DMS114 treated with DMSO at 0.1 percent for 48 hours (cell line): ENCODE measurements around the gene PRKAG3.
"Not testable (repeated sequence)": the region's sequence is repeated elsewhere in the genome, so short reads cannot be mapped to it uniquely, and the experiment has no call there.

Source experiments
- DNase-seq: peaks from one replicate; lab custom pipeline; 2025; ENCODE audit not compliant: unreplicated experiment; lab: John Stamatoyannopoulos, UW

Gene PRKAG3

DNA sequence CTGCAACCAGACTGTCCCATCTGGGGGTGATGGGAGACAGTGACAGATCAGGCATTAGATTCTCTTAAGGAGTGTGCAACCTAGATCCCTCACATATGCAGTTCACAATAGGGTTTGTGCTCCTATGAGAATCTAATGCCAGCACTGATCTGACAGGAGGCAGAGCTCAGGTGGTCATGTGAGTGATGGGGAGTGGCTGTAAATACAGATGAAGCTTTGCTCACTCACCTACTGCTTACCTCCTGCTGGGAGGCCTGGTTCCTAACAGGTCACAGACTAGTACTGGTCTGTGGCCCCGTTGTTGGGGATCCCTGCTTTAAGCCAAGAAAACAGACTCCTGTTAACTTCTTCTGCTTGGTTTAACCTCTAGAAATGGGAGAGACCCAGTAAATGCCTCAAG, 46.5 kb downstream of the PRKAG3 start:
- DNase-seq = no peak

DNA sequence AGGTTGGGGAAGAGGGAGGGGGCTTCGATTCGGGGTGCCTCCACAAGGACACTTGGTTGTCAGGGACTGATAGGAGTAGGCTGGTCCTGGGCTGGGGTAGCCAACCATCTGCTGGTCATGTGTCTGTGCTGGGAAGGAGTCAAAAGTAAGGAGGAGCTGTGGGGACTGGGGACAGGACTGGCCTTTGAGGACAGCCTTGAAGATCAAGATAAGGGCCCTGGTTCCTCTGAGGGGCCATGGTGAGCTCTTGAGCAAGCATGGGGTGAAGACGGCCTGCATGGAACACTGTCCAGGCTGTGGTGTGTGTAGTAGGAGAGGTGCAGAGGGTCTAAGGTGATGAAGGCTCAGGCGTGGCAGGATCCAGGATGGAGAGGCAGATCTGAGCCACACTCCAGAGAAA, 47.9 kb downstream of the PRKAG3 start:
- DNase-seq = no peak

DNA sequence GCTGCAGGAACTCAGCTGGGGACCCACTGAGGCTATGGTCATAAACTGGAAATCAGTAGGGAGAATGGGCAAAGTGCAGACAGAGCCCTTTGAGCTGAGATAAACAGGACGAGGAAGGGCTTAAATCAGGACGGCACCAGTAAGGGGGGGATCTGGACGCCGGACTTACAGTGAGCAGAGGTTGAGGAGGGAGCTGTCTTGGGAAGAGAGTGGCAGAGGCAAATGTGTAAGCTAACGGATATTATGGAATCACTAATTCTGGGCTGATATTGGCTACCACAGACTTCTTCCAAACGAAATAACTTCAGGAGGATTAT, 49.1 kb downstream of the PRKAG3 start:
- DNase-seq = no peak

DNA sequence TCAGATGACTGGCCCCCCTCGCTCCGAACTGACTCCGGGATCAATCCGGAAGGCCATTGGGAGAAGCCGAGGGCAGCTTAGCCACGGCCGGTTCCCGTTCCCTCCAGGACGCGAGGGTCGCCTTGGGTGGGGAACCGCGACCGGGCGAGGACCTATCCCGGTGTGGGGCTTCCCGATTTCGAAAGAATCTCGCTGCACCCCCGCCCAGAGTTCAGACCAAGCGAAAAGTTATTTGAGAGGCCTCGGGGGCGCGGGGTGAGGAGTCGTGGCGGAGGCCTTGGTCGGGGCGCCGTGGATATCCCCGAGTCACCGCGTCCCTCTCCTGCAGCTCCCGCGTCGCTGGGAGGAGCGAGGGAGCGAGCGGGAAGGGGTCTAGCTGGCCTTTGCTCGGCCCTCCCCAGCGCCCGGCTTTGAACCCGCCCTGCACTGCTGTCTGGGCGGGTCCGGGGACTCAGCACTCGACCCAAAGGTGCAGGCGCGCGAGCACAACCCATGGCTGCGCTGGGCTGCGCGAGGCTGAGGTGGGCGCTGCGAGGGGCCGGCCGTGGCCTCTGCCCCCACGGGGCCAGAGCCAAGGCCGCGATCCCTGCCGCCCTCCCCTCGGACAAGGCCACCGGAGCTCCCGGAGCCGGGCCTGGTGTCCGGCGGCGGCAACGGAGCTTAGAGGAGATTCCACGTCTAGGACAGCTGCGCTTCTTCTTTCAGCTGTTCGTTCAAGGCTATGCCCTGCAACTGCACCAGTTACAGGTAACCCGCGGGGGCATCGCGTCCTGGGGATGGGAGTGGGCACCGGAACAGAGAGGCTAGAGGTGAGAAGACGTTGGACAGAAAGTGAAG, 49.7 kb downstream of the PRKAG3 start, which contains the start of gene CYP27A1:
CYP27A1 (plus strand) TSS at position 457 of the 837 bp plus-strand sequence; CDS start at position 493, 36 bp downstream.
- DNase-seq = no peak

- no peak for DNase-seq
Measured at GRCh38 chr2:218780851-218781690, 50.5 kb downstream of the PRKAG3 start.

GRCh38 chr2:218780046-218780445, 51.6 kb downstream of the PRKAG3 start:
- DNase-seq = no peak

- no peak for DNase-seq
Measured at GRCh38 chr2:218777276-218777990, 54.2 kb downstream of the PRKAG3 start.

DNA sequence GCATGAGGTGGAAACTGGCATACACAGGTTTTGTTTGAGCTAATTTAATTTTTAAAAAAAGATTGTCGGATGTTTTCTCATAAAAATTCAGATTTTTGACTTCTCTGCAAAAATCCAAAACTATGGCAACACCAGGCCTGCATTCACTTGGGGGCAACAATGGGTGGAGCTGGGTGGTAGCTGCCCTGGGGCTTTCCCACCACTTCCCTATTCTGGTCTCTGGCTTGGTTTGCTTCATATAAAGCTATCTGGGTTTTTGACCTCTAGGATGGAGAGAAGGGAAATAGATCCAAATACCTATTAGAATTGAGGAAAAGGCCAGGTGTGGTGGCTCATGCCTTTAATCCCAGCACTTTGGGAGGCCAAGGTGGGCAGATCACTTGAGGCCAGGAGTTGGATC, 55.1 kb downstream of the PRKAG3 start:
- DNase-seq = no peak

DNA sequence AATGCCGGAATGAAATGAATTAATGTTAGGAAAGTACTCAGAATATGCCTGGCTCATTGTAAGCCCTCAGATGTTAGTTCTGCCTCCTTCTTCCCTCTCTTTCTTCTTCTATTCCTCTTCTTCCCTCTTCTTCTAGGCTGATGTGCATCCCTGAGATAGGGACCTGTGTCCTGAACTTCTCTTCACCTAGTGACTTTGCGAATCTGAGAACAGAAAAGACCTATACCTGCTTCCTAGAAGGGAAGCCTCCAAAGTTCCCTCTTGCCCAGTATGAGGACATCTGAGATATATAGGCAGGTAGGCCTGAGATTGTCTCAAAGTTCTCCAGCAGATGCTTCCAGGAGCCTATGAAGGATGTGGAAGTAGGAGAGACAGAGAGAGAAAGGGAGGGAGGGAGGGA, 57.7 kb downstream of the PRKAG3 start:
- no peak for DNase-seq

DNA sequence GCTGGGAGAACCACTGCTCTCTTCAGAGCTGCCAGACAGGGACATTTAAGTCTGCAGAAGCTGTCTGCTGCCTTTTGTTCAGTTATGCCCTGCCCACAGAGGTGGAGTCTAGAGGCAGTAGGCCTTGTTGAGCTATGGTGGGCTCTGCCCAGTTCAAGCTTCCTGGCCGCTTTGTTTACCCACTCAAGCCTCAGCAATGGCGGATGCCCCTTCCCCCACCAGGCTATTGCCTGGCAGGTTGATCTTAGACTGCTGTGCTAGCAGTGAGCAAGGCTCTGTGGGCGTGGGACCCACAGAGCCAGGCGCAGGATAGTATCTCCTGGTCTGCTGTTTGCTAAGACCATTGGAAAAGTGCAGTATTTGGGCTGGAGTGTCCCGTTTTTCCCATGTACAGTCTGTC, 58.8 kb downstream of the PRKAG3 start:
- DNase-seq = not testable (repeated sequence)
